ENCODE data around the gene PPARA. TPM values are rescaled to one million over a fixed set of nuclear protein-coding genes. Genes with fewer than 3 reads are reported as not detected.

Gene PPARA
- polyA plus RNA-seq, 1 donor from 2014 or later: 0.43 TPM

DNA sequence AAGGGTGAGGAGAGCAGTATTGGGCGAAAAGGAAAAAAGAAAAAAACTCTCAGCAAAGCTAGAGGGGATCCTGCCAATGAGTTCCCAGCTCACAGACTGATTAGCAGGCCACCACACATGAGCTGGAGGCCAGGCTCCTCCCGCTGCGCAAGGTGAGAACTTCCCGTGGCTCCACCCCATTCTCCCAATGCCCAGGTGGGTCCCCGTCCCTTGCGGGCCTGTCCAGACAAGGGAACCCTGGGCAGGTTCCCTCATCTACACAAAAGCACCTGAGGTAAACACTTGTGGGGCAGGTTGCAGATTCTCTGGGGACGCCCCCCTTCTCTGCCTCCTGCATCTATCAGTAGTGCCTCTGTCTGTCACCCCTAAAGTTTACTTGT lies 53.3 kb downstream of the PPARA start:
- Histone ChIP-seq H3K9ac (ENCODE audit: low read length) (no peak overlapping the region), H3F3A (ENCODE audit: insufficient read depth, low read length, poor library complexity, severe bottlenecking) (no peaks in the 10 kb centered on the region), H3K36me3 (ENCODE audit: insufficient read depth, low read length) (no peaks in the 10 kb centered on the region), H4K20me1 (ENCODE audit: insufficient read depth) (no peaks in the 10 kb centered on the region), H2AFZ (ENCODE audit: low read depth, low read length) (no peak overlapping the region), H3K27ac (ENCODE audit: low read length) (no peak overlapping the region), H3K4me2 (ENCODE audit: low read length) (no peak overlapping the region), H3K9me3 (ENCODE audit: low read length) (peaks cover 6% of the 10 kb centered on the region), H3K27me3 (ENCODE audit: insufficient read depth, low read depth, low read length) (no peaks in the 10 kb centered on the region), H3K9me2 (ENCODE audit: insufficient read depth, low read length) (no peaks in the 10 kb centered on the region), H3K4me3 (ENCODE audit: low read length) (no peak overlapping the region), H3K79me2 (replicated peaks; ENCODE audit: insufficient read depth, low read length) (no peaks in the 10 kb centered on the region)
- TF ChIP-seq, protein P1, sequence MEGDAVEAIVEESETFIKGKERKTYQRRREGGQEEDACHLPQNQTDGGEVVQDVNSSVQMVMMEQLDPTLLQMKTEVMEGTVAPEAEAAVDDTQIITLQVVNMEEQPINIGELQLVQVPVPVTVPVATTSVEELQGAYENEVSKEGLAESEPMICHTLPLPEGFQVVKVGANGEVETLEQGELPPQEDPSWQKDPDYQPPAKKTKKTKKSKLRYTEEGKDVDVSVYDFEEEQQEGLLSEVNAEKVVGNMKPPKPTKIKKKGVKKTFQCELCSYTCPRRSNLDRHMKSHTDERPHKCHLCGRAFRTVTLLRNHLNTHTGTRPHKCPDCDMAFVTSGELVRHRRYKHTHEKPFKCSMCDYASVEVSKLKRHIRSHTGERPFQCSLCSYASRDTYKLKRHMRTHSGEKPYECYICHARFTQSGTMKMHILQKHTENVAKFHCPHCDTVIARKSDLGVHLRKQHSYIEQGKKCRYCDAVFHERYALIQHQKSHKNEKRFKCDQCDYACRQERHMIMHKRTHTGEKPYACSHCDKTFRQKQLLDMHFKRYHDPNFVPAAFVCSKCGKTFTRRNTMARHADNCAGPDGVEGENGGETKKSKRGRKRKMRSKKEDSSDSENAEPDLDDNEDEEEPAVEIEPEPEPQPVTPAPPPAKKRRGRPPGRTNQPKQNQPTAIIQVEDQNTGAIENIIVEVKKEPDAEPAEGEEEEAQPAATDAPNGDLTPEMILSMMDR (IDR thresholded peaks at IDR 0.05; ENCODE audit: poor library complexity, severe bottlenecking): no peak
- TF ChIP-seq, protein P2, sequence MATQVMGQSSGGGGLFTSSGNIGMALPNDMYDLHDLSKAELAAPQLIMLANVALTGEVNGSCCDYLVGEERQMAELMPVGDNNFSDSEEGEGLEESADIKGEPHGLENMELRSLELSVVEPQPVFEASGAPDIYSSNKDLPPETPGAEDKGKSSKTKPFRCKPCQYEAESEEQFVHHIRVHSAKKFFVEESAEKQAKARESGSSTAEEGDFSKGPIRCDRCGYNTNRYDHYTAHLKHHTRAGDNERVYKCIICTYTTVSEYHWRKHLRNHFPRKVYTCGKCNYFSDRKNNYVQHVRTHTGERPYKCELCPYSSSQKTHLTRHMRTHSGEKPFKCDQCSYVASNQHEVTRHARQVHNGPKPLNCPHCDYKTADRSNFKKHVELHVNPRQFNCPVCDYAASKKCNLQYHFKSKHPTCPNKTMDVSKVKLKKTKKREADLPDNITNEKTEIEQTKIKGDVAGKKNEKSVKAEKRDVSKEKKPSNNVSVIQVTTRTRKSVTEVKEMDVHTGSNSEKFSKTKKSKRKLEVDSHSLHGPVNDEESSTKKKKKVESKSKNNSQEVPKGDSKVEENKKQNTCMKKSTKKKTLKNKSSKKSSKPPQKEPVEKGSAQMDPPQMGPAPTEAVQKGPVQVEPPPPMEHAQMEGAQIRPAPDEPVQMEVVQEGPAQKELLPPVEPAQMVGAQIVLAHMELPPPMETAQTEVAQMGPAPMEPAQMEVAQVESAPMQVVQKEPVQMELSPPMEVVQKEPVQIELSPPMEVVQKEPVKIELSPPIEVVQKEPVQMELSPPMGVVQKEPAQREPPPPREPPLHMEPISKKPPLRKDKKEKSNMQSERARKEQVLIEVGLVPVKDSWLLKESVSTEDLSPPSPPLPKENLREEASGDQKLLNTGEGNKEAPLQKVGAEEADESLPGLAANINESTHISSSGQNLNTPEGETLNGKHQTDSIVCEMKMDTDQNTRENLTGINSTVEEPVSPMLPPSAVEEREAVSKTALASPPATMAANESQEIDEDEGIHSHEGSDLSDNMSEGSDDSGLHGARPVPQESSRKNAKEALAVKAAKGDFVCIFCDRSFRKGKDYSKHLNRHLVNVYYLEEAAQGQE (IDR thresholded peaks at IDR 0.05; ENCODE audit: borderline replicate concordance): no peak
- TF ChIP-seq RAD21 (conservative IDR thresholded peaks at IDR 0.05) (no peak), EZH2 (IDR thresholded peaks at IDR 0.05; ENCODE audit: borderline replicate concordance, insufficient read depth, low read length, poor library complexity, severe bottlenecking) (no peak), EP300 (conservative IDR thresholded peaks at IDR 0.05; ENCODE audit: poor library complexity, severe bottlenecking) (no peak), SMC3 (conservative IDR thresholded peaks at IDR 0.05; ENCODE audit: poor library complexity) (no peak), TAF1 (IDR thresholded peaks at IDR 0.05; ENCODE audit: low read depth) (no peak), POLR2AphosphoS5 (IDR thresholded peaks at IDR 0.05) (no peak), MXI1 (conservative IDR thresholded peaks at IDR 0.05; ENCODE audit: poor library complexity, severe bottlenecking) (no peak)

DNA sequence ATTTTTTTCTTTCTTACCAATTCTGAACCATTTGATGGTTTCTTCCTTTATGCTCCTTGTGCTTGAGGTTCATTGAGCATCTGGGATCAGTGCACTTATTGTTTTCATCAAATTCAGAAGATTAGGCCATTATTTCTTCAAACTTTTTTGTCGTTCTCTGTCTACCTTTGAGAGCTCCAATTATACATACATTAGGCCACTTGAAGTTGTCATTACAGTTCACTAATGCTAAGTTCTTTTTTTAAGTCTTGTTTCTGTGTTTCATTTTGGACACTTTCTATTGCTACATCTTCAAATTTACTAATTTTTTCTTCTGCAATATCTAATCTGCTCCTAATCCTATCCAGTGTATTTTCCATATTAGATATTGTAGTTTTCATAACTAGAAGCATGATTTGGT lies 58.9 kb downstream of the PPARA start:
- no peak for TF ChIP-seq EZH2 (IDR thresholded peaks at IDR 0.05; ENCODE audit: borderline replicate concordance, insufficient read depth, low read length, poor library complexity, severe bottlenecking)
- TF ChIP-seq EP300 (conservative IDR thresholded peaks at IDR 0.05; ENCODE audit: poor library complexity, severe bottlenecking): no peak
- no peak for TF ChIP-seq RAD21 (conservative IDR thresholded peaks at IDR 0.05)
- TF ChIP-seq, protein P1 (IDR thresholded peaks at IDR 0.05; ENCODE audit: poor library complexity, severe bottlenecking): no peak
- no peak for TF ChIP-seq SMC3 (conservative IDR thresholded peaks at IDR 0.05; ENCODE audit: poor library complexity)
- H3K27me3 ChIP-seq (ENCODE audit: insufficient read depth, low read depth, low read length): no peaks in the 10 kb centered on the region
- peaks cover 2% of the 10 kb centered on the region for H3K9me3 ChIP-seq (ENCODE audit: low read length)
- no peak overlapping the region for H3K27ac ChIP-seq (ENCODE audit: low read length)
- no peak overlapping the region for H3K9ac ChIP-seq (ENCODE audit: low read length)
- no peaks in the 10 kb centered on the region for H3K9me2 ChIP-seq (ENCODE audit: insufficient read depth, low read length)
- no peak overlapping the region for H3K4me2 ChIP-seq (ENCODE audit: low read length)
- no peaks in the 10 kb centered on the region for H3K79me2 ChIP-seq (replicated peaks; ENCODE audit: insufficient read depth, low read length)
- H4K20me1 ChIP-seq (ENCODE audit: insufficient read depth): no peaks in the 10 kb centered on the region
- H2AFZ ChIP-seq (ENCODE audit: low read depth, low read length): no peak overlapping the region
- no peaks in the 10 kb centered on the region for H3F3A ChIP-seq (ENCODE audit: insufficient read depth, low read length, poor library complexity, severe bottlenecking)
- H3K4me3 ChIP-seq (ENCODE audit: low read length): no peak overlapping the region
- H3K36me3 ChIP-seq (ENCODE audit: insufficient read depth, low read length): no peaks in the 10 kb centered on the region
